ENCODE data around the gene NETO1. TPM values are rescaled to one million over a fixed set of nuclear protein-coding genes. Genes with fewer than 3 reads are reported as not detected.

Gene NETO1
- total RNA-seq, 1 donor from 2014 or later = 19.8 TPM

- H3K9me3 Mint-ChIP-seq (ENCODE audit: unreplicated experiment) = no peaks in the 10 kb centered on the region
- H3K4me1 Mint-ChIP-seq (ENCODE audit: low read depth, unreplicated experiment) = peaks cover 6% of the 10 kb centered on the region
These were observed 39.2 kb downstream of the NETO1 start for GRCh38 chr18:72828601-72829000.

GRCh38 chr18:72826736-72827135 is 41.1 kb downstream of the NETO1 start:
- no peak overlapping the region for H2AFZ ChIP-seq (ENCODE audit: low read depth, low read length)

More at GRCh38 chr18:72828601-72829000, 39.2 kb downstream of the NETO1 start:
- H3K27ac Mint-ChIP-seq (ENCODE audit: unreplicated experiment) = no peak overlapping the region
- H3K36me3 Mint-ChIP-seq (ENCODE audit: low read depth, unreplicated experiment) = peaks cover 4% of the 10 kb centered on the region
- no peak overlapping the region for H3K4me3 Mint-ChIP-seq (ENCODE audit: unreplicated experiment)
- H3K4me2 ChIP-seq (ENCODE audit: low read length) = no peak overlapping the region
- no peaks in the 10 kb centered on the region for H3K27me3 Mint-ChIP-seq (ENCODE audit: low read depth, unreplicated experiment)
- DNase-seq (ENCODE audit: low read depth) (no peak), FAIRE-seq (no peak)
- no peak overlapping the region for H3K4me3 ChIP-seq (ENCODE audit: insufficient read depth, low read depth, low read length)
- no peak overlapping the region for H2AFZ ChIP-seq (ENCODE audit: low read depth, low read length)
- TF ChIP-seq EZH2 (IDR thresholded peaks at IDR 0.05; ENCODE audit: insufficient read depth, low read length) = no peak
- TF ChIP-seq, protein P1, sequence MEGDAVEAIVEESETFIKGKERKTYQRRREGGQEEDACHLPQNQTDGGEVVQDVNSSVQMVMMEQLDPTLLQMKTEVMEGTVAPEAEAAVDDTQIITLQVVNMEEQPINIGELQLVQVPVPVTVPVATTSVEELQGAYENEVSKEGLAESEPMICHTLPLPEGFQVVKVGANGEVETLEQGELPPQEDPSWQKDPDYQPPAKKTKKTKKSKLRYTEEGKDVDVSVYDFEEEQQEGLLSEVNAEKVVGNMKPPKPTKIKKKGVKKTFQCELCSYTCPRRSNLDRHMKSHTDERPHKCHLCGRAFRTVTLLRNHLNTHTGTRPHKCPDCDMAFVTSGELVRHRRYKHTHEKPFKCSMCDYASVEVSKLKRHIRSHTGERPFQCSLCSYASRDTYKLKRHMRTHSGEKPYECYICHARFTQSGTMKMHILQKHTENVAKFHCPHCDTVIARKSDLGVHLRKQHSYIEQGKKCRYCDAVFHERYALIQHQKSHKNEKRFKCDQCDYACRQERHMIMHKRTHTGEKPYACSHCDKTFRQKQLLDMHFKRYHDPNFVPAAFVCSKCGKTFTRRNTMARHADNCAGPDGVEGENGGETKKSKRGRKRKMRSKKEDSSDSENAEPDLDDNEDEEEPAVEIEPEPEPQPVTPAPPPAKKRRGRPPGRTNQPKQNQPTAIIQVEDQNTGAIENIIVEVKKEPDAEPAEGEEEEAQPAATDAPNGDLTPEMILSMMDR (IDR thresholded peaks at IDR 0.05; ENCODE audit: insufficient read depth, low read depth, low read length) = no peak
- H3K9ac ChIP-seq (ENCODE audit: low read length) = no peak overlapping the region
- H3K27ac ChIP-seq (ENCODE audit: low read depth, low read length) = no peak overlapping the region
- no peaks in the 10 kb centered on the region for H3K4me1 ChIP-seq (ENCODE audit: insufficient read depth, low read length)
- no peaks in the 10 kb centered on the region for H3K9me3 ChIP-seq (ENCODE audit: insufficient read depth, low read depth, low read length)
- no peaks in the 10 kb centered on the region for H3K36me3 ChIP-seq (ENCODE audit: insufficient read depth, low read length)
- no peaks in the 10 kb centered on the region for H3K79me2 ChIP-seq (ENCODE audit: insufficient read depth, low read length)
- no peaks in the 10 kb centered on the region for H3K27me3 ChIP-seq (ENCODE audit: insufficient read depth, low read length)
- no peaks in the 10 kb centered on the region for H4K20me1 ChIP-seq (ENCODE audit: insufficient read depth, low read length)

GRCh38 chr18:72823345-72823744 is 44.4 kb downstream of the NETO1 start:
- no peak for TF ChIP-seq EZH2 (IDR thresholded peaks at IDR 0.05; ENCODE audit: insufficient read depth, low read length)
- TF ChIP-seq, protein P1 (IDR thresholded peaks at IDR 0.05; ENCODE audit: insufficient read depth, low read depth, low read length) = no peak
- H3K9me3 Mint-ChIP-seq (ENCODE audit: unreplicated experiment) = no peaks in the 10 kb centered on the region
- Histone ChIP-seq H4K20me1 (ENCODE audit: insufficient read depth, low read length) (no peaks in the 10 kb centered on the region), H3K4me2 (ENCODE audit: low read length) (no peak overlapping the region), H3K27ac (ENCODE audit: low read depth, low read length) (no peak overlapping the region), H2AFZ (ENCODE audit: low read depth, low read length) (no peak overlapping the region), H3K79me2 (ENCODE audit: insufficient read depth, low read length) (no peaks in the 10 kb centered on the region), H3K4me3 (ENCODE audit: insufficient read depth, low read depth, low read length) (no peak overlapping the region), H3K9ac (ENCODE audit: low read length) (no peak overlapping the region), H3K4me1 (ENCODE audit: insufficient read depth, low read length) (no peaks in the 10 kb centered on the region), H3K27me3 (ENCODE audit: insufficient read depth, low read length) (no peaks in the 10 kb centered on the region), H3K36me3 (ENCODE audit: insufficient read depth, low read length) (no peaks in the 10 kb centered on the region), H3K9me3 (ENCODE audit: insufficient read depth, low read depth, low read length) (no peaks in the 10 kb centered on the region)
- H3K36me3 Mint-ChIP-seq (ENCODE audit: low read depth, unreplicated experiment) = peaks cover 2% of the 10 kb centered on the region
- no peak for FAIRE-seq
- no peak overlapping the region for H3K27ac Mint-ChIP-seq (ENCODE audit: unreplicated experiment)
- no peak overlapping the region for H3K4me3 Mint-ChIP-seq (ENCODE audit: unreplicated experiment)
- H3K27me3 Mint-ChIP-seq (ENCODE audit: low read depth, unreplicated experiment) = no peaks in the 10 kb centered on the region
- no peak for DNase-seq (ENCODE audit: low read depth)
- H3K4me1 Mint-ChIP-seq (ENCODE audit: low read depth, unreplicated experiment) = no peaks in the 10 kb centered on the region

More at GRCh38 chr18:72826736-72827135, 41.1 kb downstream of the NETO1 start:
- Mint-ChIP-seq H3K27ac (ENCODE audit: unreplicated experiment) (no peak overlapping the region), H3K4me3 (ENCODE audit: unreplicated experiment) (no peak overlapping the region), H3K4me1 (ENCODE audit: low read depth, unreplicated experiment) (no peaks in the 10 kb centered on the region), H3K9me3 (ENCODE audit: unreplicated experiment) (no peaks in the 10 kb centered on the region), H3K27me3 (ENCODE audit: low read depth, unreplicated experiment) (no peaks in the 10 kb centered on the region), H3K36me3 (ENCODE audit: low read depth, unreplicated experiment) (peaks cover 4% of the 10 kb centered on the region)
- H3K4me1 ChIP-seq (ENCODE audit: insufficient read depth, low read length) = no peaks in the 10 kb centered on the region
- no peaks in the 10 kb centered on the region for H3K79me2 ChIP-seq (ENCODE audit: insufficient read depth, low read length)
- no peak for FAIRE-seq
- no peak for DNase-seq (ENCODE audit: low read depth)
- H3K4me3 ChIP-seq (ENCODE audit: insufficient read depth, low read depth, low read length) = no peak overlapping the region
- H3K27ac ChIP-seq (ENCODE audit: low read depth, low read length) = no peak overlapping the region
- H4K20me1 ChIP-seq (ENCODE audit: insufficient read depth, low read length) = no peaks in the 10 kb centered on the region
- no peak overlapping the region for H3K9ac ChIP-seq (ENCODE audit: low read length)
- H3K9me3 ChIP-seq (ENCODE audit: insufficient read depth, low read depth, low read length) = no peaks in the 10 kb centered on the region
- H3K27me3 ChIP-seq (ENCODE audit: insufficient read depth, low read length) = no peaks in the 10 kb centered on the region
- H3K36me3 ChIP-seq (ENCODE audit: insufficient read depth, low read length) = no peaks in the 10 kb centered on the region
- H3K4me2 ChIP-seq (ENCODE audit: low read length) = no peak overlapping the region
- TF ChIP-seq, protein P1 (IDR thresholded peaks at IDR 0.05; ENCODE audit: insufficient read depth, low read depth, low read length) = no peak

Measured in astrocyte (in vitro differentiated cells and primary cell).